PC-3 (cell line): ENCODE results near the gene DTNBP1. TPM values are rescaled to one million over a fixed set of nuclear protein-coding genes. Genes with fewer than 3 reads are reported as not detected.

ENCODE experiments used
- ATAC-seq: fragments of 200-7000 bp; cut with Tn5 transposase; 2 replicates; pipeline ENCODE4 v1.9.1; 2020; ENCODE audit warnings: mild to moderate bottlenecking, moderate library complexity
- BruUV-seq: library from RNA; stranded (reverse); fragments of 400-500 nt; replicated peaks from 2 replicates; lab custom pipeline; 2021; lab: Mats Ljungman, UMichigan
- CTCF ChIA-PET: fragments of 300-600 bp; sonication (Branson Sonifier 250); formaldehyde crosslinking; loops from one replicate; lab custom pipeline; 2022; ENCODE audit warnings: antibody characterized with exemption; lab: Charles Lee
- POLR2A ChIA-PET: fragments of 300-600 bp; sonication (Branson Sonifier 250); formaldehyde crosslinking; loops from one replicate; lab custom pipeline; 2022; ENCODE audit warnings: antibody characterized with exemption; ENCODE audit not compliant: unreplicated experiment; lab: Charles Lee
- DNase-seq: peaks from one replicate; pipeline ENCODE4 v3.0.0-alpha.2; 2015
- H2AFZ ChIP-seq: fragments of 300-600 bp; sonication (generic); 2 replicates; pipeline ENCODE4 v1.6.0; 2016; ENCODE audit warnings: antibody characterized with exemption, low read length
- H3F3A ChIP-seq: fragments of 300-600 bp; sonication (generic); one replicate; pipeline ENCODE4 v1.6.0; 2017; ENCODE audit warnings: antibody characterized with exemption, low read length, control low read depth, mild to moderate bottlenecking; ENCODE audit not compliant: unreplicated experiment
- H3K27ac ChIP-seq: fragments of 300-600 bp; sonication (generic); 2 replicates; pipeline ENCODE4 v1.5.1; 2016; ENCODE audit warnings: mild to moderate bottlenecking, low read length
- H3K27me3 ChIP-seq: fragments of 300-600 bp; sonication (generic); 2 replicates; pipeline ENCODE4 v1.6.1; 2016; ENCODE audit warnings: low read length, mixed read lengths
- H3K36me3 ChIP-seq: fragments of 300-600 bp; sonication (generic); 2 replicates; pipeline ENCODE4 v1.6.1; 2016; ENCODE audit warnings: low read depth, mixed run types, low read length, mixed read lengths
- H3K4me1 ChIP-seq: fragments of 300-600 bp; sonication (generic); 2 replicates; pipeline ENCODE4 v1.5.1; 2016; ENCODE audit warnings: low read length; ENCODE audit not compliant: insufficient read depth
- H3K4me2 ChIP-seq: fragments of 300-600 bp; sonication (generic); 2 replicates; pipeline ENCODE4 v1.6.0; 2016; ENCODE audit warnings: low read length
- H3K4me3 ChIP-seq: fragments of 300-600 bp; sonication (generic); 2 replicates; pipeline ENCODE4 v1.5.1; 2016; ENCODE audit warnings: mild to moderate bottlenecking, low read length, mixed read lengths
- H3K79me2 ChIP-seq: fragments of 300-600 bp; sonication (generic); 2 replicates; pipeline ENCODE4 v1.6.1; 2017; ENCODE audit warnings: low read length, mixed read lengths
- H3K9ac ChIP-seq: fragments of 300-600 bp; sonication (generic); 2 replicates; pipeline ENCODE4 v1.6.0; 2016; ENCODE audit warnings: mild to moderate bottlenecking, low read length
- H3K9me2 ChIP-seq: fragments of 300-600 bp; sonication (generic); replicated peaks from 2 replicates; pipeline ENCODE4 v1.6.1; 2016; ENCODE audit warnings: mixed run types, low read length, mixed read lengths
- H3K9me3 ChIP-seq: fragments of 300-600 bp; sonication (generic); 2 replicates; pipeline ENCODE4 v1.6.1; 2016; ENCODE audit warnings: low read length, mixed read lengths
- H4K20me1 ChIP-seq: fragments of 300-600 bp; sonication (generic); 2 replicates; pipeline ENCODE4 v1.6.1; 2016; ENCODE audit warnings: low read length, mixed read lengths
- CTCF ChIP-seq: fragments of 300-600 bp; sonication (generic); conservative IDR thresholded peaks from 2 replicates; pipeline ENCODE4 v1.5.1; 2017; ENCODE audit warnings: antibody characterized with exemption, low read depth, mild to moderate bottlenecking, low read length
- EZH2 ChIP-seq: fragments of 300-600 bp; sonication (generic); IDR thresholded peaks from one replicate; pipeline ENCODE4 v1.6.1; 2017; ENCODE audit warnings: antibody characterized with exemption, mild to moderate bottlenecking, low read length; ENCODE audit not compliant: unreplicated experiment
- EZH2phosphoT487 ChIP-seq: fragments of 300-600 bp; sonication (generic); IDR thresholded peaks from 2 replicates; pipeline ENCODE4 v1.6.1; 2018; ENCODE audit warnings: mild to moderate bottlenecking, antibody characterized with exemption, low read length, borderline replicate concordance
- intact Hi-C: fragments of 100-400 bp; cut with micrococcal nuclease; formaldehyde crosslinking; loops from 2 replicates; pipeline ENCODE4 v1.9.0; 2023
- total RNA-seq: library from RNA; depleted of rRNA; stranded (reverse); fragments of >200 nt; gene quantifications from 2 replicates; pipeline ENCODE4 v1.2.3, GENCODE V29; 2014

DTNBP1 gene
- total RNA-seq, 1 experiment from 2014 or later: 7.9 TPM

GRCh38 chr6:15512126-15512525 lies 150.7 kb downstream of the DTNBP1 start:
- H3K4me1 ChIP-seq: no peaks in the 10 kb centered on the region
- no peaks in the 10 kb centered on the region for H3K9me2 ChIP-seq
- intact Hi-C loops: no loop called here
- CTCF ChIA-PET: no interaction called here
- BruUV-seq: no TSS peak
- no peak overlapping the region for H3K4me3 ChIP-seq
- H3K36me3 ChIP-seq: peaks cover 12% of the 10 kb centered on the region
- TF ChIP-seq EZH2 (no peak), CTCF (peak; percentile 43; the same call in 1 of the 2 replicates)
- H4K20me1 ChIP-seq: peaks cover 2% of the 10 kb centered on the region; the same call in 1 of the 2 replicates
- H3K79me2 ChIP-seq: no peaks in the 10 kb centered on the region
- H3F3A ChIP-seq: no peaks in the 10 kb centered on the region
- no peaks in the 10 kb centered on the region for H3K27me3 ChIP-seq
- no peaks in the 10 kb centered on the region for H3K9me3 ChIP-seq
- no peak overlapping the region for H3K4me2 ChIP-seq
- no peak overlapping the region for H2AFZ ChIP-seq
- H3K27ac ChIP-seq: no peak overlapping the region
- H3K9ac ChIP-seq: no peak overlapping the region
- DNase-seq (peak; percentile 18), ATAC-seq (peak; percentile 29)
- POLR2A ChIA-PET: no interaction called here

- Histone ChIP-seq H3K36me3 (peaks cover 12% of the 10 kb centered on the region), H3K9me3 (no peaks in the 10 kb centered on the region), H3K79me2 (peaks cover 6% of the 10 kb centered on the region), H3F3A (no peaks in the 10 kb centered on the region), H3K4me3 (no peak overlapping the region), H3K4me1 (no peaks in the 10 kb centered on the region), H3K9me2 (no peaks in the 10 kb centered on the region), H2AFZ (no peak overlapping the region), H3K4me2 (no peak overlapping the region), H3K27me3 (no peaks in the 10 kb centered on the region), H4K20me1 (peaks cover 5% of the 10 kb centered on the region; the same call in 1 of the 2 replicates), H3K9ac (no peak overlapping the region), H3K27ac (no peak overlapping the region)
- intact Hi-C loops: no loop called here
- ATAC-seq: no peak
- POLR2A ChIA-PET: no interaction called here
- BruUV-seq: no TSS peak
- no peak for DNase-seq
- TF ChIP-seq CTCF (no peak), EZH2 (no peak), EZH2phosphoT487 (no peak)
- CTCF ChIA-PET: no interaction called here
Observed at GRCh38 chr6:15511248-15512125, 151.3 kb downstream of the DTNBP1 start.
